GM15510 (cell line): ENCODE measurements around the gene RGS9.

Source experiments
- POLR2A ChIP-seq: IDR thresholded peaks from 3 replicates; pipeline ENCODE4 v1.6.1; 2011; ENCODE audit warnings: borderline replicate concordance; ENCODE audit not compliant: insufficient read length; ENCODE audit errors: extremely low read depth

RGS9 gene

GRCh38 chr17:65170839-65171238, 33.7 kb downstream of the RGS9 start:
- no peak for TF ChIP-seq POLR2A

DNA sequence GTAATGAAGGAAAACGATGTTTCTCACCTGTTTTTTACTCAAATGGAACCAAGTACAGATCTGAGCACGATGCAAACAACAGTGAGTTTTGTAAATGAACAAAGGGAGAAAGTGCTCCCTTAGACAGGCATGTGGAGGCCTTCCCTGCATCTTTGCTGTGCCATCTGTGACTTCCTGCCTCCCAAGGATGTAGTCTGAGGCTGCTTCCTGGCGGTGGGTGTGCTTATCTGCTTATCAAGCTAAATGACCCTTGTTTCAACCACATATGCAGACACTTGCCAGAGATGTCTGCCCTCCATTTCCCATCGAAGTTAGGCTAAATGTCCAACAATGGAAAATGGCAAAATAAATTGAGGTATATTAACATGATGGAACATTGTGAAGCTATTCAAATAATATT, 34.6 kb downstream of the RGS9 start:
- TF ChIP-seq POLR2A, result no peak

- no peak for TF ChIP-seq POLR2A
Measured at GRCh38 chr17:65172496-65173136, 35.4 kb downstream of the RGS9 start.

DNA sequence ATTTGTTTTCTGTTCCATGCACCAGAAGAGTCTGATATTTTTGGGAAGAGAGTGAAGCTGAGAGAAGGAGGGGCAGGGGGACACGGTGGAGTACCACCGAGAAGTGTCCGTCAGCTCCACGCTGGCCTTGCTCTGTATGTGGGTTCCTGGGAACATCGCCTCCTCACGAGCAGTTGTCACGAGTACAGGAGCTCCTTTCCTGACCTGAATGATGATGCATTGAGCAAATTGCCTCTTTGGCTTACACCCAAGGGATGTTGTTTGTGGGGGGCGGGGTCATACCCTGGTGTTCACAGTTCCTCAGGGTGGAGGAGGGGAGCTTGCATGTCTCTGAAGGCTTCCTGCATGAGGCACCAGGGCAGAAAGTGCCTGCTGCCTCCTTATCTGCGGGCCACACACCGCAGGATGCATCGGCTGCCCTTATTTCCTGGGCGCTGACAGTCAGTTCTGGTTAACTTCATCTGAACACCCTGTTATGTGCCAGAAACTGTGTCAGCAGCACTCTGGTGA, 36.2 kb downstream of the RGS9 start:
- no peak for TF ChIP-seq POLR2A

GRCh38 chr17:65173976-65174683, 37.0 kb downstream of the RGS9 start:
- no peak for TF ChIP-seq POLR2A

- no peak for TF ChIP-seq POLR2A
Measured at GRCh38 chr17:65174974-65175373, 37.8 kb downstream of the RGS9 start.

DNA sequence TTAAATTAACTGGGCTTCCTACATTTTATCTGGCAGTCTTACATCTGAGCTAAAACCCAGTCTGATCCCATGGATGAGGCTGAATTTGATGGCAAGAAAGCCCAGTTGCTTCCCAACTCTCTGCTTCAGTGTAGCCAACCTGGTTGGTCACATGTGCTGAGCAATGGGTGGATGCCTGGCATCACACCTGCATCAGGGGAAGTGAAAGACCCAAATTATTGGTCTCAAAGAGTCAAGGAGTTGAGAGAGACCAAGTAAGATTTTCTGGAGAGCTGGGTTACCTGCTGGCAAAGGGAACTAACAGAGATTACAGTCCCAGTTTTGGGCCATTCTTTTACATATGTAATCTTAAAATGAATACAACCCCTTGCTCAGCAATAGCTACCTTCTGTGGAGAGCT, 38.8 kb downstream of the RGS9 start:
- no peak for TF ChIP-seq POLR2A

DNA sequence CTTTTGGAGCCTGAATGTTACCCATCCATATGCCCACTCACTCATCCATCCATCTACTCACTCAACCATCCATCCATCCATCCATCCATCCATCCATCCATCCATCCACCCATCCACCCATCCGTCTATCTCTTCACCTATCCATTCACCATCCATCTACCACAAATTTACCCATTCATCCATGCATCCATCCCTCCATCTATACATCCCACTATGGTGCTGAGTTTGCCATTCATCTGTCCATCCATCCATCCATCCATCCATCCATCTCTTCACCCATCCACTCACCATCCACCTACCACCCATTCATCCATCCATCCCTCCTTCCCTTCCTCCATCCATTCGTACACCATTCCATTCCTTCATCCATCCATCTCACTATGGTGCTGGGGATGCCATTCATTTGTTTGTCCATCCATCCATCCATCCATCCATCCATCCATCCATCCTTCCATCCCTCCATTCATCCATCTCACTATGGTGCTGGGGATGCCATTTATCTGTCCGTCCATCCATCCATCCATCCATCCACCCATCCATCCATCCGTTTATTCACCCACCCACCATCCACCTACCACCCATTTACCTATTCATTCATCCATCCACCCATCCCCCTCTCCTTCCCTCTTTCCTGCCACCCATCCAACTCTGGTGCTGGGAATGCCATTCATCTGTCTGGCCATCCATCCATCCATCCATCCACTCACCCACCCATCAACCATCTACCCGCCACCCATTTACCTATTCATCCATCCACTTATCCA, 39.7 kb downstream of the RGS9 start:
- TF ChIP-seq POLR2A, result no peak

DNA sequence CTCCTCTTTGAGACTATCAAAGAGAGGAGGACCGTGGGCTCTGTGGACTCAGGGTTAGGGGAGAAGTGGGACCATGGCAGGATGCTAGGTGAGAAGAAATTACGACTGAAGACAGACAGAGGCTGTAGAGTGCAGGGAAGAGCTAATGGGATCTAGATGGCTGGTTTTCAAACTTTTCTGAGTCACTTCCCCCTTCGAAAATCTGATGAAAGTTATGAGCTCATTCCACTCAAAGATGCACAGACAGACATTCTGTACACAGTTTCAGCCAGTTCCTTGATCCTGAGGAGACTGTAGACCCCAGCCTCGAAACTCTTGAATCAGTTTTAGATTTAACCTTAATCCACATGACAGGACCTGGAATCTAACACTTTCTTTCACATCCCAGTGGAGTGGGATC, 40.7 kb downstream of the RGS9 start:
- TF ChIP-seq POLR2A, result no peak

DNA sequence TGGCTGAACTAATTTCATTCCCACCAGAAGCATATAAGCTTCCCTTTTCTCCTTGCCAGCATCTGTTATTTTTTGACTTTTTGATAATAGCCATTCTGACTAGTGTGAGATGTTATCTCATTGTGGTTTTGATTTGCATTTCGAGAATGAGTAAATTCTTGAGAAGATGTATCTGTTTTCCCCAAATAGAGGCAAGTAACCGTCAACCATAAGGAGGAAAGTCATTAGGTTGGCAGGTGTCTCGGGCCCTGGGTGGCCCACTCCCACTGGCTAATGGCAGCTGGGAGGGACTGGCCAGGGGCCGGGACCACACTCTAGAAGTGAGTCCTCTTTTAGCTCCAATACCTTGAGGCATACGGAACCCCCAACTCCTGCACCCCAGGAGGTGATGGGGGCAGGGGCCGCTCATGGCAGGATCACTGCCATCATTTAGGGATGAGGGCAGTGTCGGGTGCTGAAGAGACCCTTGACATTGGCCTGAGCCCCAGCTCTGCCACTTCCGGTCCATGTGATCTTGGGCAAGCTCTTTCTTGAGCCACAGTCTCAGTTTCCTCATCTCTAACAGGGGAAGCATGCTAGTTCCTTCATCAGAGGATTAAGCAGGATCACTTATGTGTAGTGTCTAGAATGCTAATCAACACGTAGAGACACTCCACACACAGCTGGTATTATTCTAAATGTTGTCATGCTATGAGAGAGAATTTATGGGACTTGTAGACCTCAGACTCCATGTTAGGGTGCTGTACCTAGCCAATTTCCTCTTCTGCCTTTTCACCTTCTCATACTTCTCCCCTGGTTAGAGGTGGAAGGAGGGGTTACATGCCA, 44.3 kb downstream of the RGS9 start:
- TF ChIP-seq POLR2A, result peak; percentile 35

- TF ChIP-seq POLR2A, result no peak
Measured at GRCh38 chr17:65182233-65182632, 45.1 kb downstream of the RGS9 start.

DNA sequence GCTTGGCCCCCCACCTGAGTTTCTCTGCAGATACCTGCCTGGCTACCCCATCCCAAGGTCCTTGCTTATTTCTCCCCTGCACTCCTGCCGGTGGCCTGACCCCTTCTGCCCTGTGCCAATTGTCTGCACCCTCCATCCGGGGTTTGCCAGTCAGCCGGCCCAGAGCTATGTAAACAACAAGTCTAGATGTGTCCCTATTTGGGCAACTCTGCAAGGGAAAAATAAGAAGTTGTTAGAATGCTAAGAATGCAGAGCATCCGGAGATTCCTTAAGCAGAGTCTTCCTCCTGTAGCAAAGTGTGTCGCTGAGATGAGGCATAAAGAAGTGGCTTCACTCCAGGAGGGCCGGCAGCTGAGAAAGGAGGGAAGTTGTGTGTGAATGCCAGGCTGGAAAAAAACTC, 46.6 kb downstream of the RGS9 start:
- no peak for TF ChIP-seq POLR2A

DNA sequence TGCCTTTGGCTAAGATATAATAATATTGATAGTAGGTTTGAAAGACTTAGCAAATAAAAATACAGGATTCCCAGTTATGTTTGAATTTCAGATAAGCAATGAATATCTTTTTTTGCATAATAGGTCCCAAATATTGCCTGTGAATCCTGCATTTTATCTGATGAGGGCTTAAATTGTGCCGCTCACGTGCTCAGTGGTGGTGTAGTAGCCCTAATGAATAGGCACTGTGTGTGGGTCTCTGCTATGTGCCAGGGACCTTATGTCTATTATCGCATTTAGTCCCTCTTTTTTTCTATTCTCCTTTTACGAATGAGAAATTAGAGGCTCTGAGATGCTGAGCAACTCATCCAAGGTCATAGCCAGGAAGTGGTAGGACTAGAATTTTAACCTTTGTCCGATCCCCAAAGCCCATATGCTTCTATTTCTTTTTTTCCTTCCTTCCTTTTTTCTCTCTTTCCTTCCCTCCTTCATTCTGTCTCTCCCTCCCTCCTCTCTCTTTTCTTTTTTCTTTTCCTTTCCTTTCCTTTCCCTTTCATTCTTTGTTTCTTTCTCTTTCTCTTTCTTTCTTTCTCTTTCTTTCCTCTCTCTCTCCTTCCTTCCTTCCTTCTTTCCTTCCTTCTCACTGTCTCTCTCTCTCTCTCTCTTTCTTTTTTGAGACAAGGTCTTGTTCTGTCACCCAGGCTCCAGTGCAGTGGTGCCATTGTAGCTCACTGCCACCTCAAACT, 47.2 kb downstream of the RGS9 start:
- TF ChIP-seq POLR2A, result no peak

GRCh38 chr17:65185062-65185461, 47.9 kb downstream of the RGS9 start:
- TF ChIP-seq POLR2A, result no peak

DNA sequence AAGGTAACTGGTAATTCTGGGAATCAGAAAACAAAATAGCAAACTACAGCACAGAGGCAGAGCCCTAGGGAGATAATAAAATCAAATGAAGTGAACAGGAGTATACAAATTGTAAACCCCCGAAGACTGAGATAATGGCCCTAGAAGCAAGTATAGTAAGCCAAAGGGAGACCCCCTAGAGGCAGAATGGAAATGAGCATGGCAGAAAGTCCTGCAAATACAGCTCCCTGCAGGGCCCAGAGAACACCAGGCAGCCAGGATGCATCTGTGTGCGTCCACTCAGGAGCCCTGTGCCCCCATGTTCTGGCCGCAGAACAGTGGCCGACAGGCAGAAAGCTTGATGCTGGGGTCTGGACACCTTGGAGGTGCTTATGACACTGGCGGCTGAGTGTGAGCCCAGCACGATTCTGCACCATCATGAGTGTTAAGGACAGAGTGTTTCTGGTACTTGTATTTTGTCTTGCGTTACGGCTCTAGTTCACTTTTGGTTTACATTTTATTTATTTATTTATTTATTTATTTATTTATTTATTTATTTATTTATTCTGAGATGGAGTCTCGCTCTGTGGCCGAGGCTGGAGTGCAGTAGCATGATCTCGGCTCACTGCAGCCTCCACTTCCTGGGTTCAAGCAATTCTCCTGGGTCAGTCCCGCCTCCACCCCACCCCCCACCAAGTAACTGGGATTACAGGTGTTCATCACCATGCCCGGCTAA, 48.7 kb downstream of the RGS9 start:
- no peak for TF ChIP-seq POLR2A
